GM19452 (cell line): ENCODE measurements around the gene GABRG2.
"Not testable (repeated sequence)": the region's sequence is repeated elsewhere in the genome, so short reads cannot be mapped to it uniquely, and the experiment has no call there.

ENCODE experiments used
- ATAC-seq: cut with Tn5 transposase; IDR thresholded peaks from one replicate; pipeline ENCODE4 v1.9.1; 2021; ENCODE audit not compliant: unreplicated experiment

GABRG2 gene

GRCh38 chr5:162067655-162068411, at the start of gene GABRG2:
Gene GABRG2, plus strand, starts transcription at chr5:162067773. Its CDS starts 227 bp downstream, at chr5:162068000.
- no peak for ATAC-seq

DNA sequence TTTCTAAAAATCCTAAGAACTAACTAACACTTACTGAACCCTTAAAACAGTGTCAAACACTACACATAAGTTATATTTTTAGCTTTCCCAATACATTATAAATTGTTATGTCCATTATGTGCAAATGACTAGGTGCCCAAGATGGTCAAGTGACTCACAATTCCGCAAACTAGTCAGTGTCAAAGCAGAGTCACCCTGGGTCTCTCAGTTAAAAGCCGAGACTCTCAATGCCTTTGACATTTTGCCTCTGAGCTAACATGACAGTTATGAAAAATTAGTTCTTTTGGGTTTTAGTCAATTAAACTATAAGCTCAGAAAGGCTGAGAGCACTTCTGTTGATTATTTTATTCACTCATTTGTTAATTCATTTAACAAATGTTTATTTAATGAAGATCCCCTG, 42.3 kb upstream of the GABRG2 start:
- ATAC-seq, result no peak

- no peak for ATAC-seq
Observed at GRCh38 chr5:162026803-162027202, 40.8 kb upstream of the GABRG2 start.

GRCh38 chr5:162037431-162037830, 30.1 kb upstream of the GABRG2 start:
- ATAC-seq, result no peak

DNA sequence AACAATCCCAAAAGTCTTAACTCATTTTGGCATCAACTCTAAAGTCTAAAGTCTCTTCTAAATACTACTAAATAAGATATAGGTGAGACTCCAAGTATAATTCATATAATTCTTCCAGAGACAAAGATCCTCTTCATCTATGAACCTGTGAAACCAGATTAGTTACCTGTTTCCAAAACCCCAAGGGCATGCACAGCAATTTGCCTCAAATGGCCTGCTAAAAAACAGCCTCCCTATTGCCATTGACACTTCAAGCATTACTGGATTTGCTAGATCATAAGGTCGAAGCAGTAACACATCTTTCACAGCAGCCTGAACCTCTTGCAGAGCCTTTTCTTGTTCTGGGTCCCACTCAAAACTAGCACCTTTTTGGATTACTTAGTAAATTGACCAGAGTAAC, 20.3 kb upstream of the GABRG2 start:
- no peak for ATAC-seq

GRCh38 chr5:162052676-162053075, 14.9 kb upstream of the GABRG2 start:
- ATAC-seq, result no peak

DNA sequence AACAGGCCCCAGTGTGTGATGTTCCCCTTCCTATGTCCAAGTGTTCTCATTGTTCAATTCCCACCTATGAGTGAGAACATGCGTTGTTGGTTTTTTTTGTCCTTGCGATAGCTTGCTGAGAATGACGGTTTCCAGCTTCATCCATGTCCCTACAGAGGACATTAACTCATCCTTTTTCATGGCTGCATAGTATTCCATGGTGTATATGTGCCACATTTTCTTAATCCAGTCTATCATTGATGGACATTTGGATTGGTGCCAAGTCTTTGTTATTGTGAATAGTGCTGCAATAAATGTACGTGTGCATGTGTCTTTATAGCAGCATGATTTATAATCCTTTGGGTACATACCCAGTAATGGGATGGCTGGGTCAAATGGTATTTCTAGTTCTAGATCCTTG, 12.5 kb upstream of the GABRG2 start:
- not testable (repeated sequence) for ATAC-seq

DNA sequence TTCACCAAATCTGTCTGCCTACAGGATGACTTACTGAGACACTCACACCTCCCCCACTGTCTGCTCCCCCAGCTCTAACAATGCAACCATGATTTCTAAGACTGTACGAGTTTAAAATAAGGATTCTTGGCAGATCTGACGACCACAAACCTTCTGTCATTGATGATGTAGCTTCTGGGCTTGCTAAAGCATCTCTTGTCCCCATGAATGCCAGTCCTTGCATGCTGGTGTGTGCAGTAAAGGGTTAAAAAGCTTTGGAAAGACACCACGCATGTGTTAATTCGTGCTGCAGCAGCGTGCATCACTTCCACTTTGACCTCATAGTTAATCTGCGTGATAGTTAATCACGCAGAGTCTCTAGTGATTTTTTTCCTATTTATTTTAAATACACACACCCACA, 411 bp upstream of the GABRG2 start:
- ATAC-seq, result no peak

GRCh38 chr5:162068412-162068811, 839 bp downstream of the GABRG2 start:
- no peak for ATAC-seq

DNA sequence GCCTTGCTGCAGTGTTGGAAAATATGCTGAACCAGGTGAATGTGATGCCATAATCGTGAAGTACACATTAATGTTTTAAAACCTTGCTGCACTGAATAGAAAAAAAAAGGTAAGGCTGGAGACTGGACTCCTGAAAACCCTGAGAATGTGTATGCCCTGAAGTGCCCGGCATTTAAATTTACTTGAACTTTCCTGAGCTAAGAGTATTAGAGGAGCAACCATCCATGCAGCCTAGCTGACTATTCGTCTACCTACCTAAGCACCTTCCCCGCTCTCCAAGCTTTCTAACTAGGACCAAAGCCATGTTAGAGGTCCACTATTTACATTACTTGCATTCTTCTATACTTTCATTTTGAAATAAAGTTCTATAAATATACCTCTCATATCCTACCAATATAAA, 1.4 kb downstream of the GABRG2 start:
- no peak for ATAC-seq

GRCh38 chr5:162078805-162079204, 11.2 kb downstream of the GABRG2 start:
- ATAC-seq, result no peak

GRCh38 chr5:162091336-162091735, 23.8 kb downstream of the GABRG2 start:
- ATAC-seq, result no peak

DNA sequence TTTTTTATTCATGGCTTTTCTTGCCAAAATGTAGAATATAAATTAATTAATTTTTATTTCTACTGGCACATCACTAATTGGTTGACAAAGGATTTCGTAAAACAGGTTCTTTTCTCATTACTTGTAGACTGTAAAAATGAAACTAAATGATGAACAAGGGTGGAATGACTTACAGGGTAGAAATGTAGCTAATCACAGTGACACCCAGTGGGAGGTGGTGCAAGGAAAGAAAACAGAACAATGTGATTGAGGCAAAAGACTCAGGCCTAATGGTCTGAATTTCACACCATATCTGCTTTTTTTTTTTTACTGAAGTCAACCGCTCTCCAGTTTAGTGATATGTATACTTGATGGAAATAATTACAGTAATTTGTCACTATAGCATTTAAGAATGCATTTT, 28.9 kb downstream of the GABRG2 start:
- ATAC-seq, result no peak

- ATAC-seq, result no peak
Observed at GRCh38 chr5:162107591-162107990, 40.0 kb downstream of the GABRG2 start.

DNA sequence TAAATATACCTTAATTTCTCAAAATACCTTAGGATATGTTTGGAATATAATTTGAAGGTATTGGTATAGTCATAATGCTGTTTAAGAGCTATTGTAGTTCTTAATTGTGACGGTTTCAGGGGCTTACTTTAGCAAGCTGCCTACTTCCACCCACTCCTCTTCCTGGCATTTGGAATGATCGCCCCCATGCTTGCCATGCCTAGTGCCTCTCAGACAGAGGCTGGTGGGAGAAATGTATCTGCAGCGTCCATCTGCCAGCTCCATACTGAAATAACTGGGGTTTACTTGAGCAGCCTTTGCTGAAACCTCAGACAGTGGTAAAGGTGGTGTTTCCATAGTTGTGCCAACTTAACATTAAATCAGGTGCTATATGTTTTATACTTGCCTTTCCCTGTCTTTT, 52.2 kb downstream of the GABRG2 start:
- ATAC-seq, result no peak

DNA sequence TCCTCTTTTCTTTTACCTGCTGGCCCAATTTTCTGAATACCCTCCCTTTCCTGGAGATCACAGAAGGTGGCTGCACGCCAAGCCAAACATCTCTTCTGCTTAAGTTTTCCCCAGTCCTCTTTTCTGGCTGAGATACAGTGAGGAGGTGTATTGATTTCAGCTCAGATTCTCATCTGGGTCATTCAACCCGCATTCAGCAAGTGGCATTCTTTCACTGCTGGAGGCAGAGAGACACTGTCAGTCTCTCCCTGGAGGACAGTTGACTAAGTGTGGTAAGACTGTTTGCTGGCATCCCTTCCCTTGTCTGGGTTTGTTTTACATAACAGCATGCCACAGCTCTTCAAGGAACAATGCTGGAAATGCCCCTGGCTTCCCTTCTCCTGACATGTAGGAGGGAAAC, 60.5 kb downstream of the GABRG2 start:
- ATAC-seq, result no peak

GRCh38 chr5:162132348-162132747, 64.8 kb downstream of the GABRG2 start:
- ATAC-seq, result no peak

GRCh38 chr5:162139190-162139589, 71.6 kb downstream of the GABRG2 start:
- ATAC-seq, result no peak

DNA sequence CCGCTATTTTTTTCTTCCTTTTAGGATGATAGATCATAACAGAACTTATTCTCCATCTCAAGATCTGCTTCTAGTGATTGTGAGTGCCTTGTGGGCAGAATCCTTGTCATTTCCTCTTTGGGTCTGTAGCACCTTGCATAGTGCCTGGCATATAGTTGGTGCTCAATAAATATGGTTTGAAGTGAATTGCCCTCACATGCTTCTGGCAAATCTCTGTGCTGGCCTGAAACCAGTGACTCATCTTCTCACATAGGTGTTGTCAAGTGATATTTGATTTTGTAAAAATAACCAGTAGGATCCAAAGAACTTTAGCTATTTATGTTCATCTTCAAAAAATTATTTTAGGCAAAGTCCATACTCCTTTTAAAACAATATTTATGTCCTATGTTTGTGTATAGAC, 86.7 kb downstream of the GABRG2 start:
- ATAC-seq, result no peak

- ATAC-seq, result no peak
Observed at GRCh38 chr5:162160401-162160800, 92.8 kb downstream of the GABRG2 start.

- ATAC-seq, result no peak
Observed at GRCh38 chr5:162163663-162164062, 96.1 kb downstream of the GABRG2 start.

DNA sequence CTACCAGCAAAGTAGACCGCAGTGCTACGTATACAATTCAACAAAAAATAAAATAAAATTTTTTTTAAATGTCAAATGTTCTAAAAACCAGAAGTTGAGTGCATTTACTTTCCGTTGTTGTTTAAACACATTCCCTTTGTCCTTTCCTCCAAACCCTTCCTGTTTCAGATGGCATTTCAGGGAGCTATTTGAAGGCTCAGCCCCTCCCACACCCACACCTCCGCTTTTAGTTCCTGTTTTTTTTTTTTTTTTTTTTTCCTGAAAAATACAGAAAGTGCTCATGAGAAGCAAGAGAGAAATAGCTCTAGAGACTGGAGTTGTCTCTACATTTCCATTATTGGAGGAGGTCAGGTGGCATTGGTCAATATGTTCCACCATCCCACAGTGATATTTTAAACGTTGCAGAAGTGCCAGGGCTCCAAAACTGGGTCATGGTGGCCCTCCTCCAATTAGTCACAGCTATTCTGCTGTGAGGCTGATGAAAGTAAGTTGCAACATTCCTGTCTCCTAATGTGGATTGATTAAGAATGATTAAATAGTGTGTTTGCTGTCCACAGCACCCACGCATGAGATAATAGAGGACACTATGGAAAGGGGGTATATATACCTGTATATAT, 106.9 kb downstream of the GABRG2 start:
- no peak for ATAC-seq

- no peak for ATAC-seq
Observed at GRCh38 chr5:162187371-162187770, 119.8 kb downstream of the GABRG2 start.
